Activated T-cell treated with anti-CD3 and anti-CD28 coated beads, Interleukin-2, amount 50 U/mL, for 24 hours (primary cell): ENCODE measurements around the gene ATL1.
"Not testable (repeated sequence)": the region's sequence is repeated elsewhere in the genome, so short reads cannot be mapped to it uniquely, and the experiment has no call there.

Source experiments
- DNase-seq: peaks from one replicate; pipeline ENCODE4 v3.0.0-alpha.2; 2020
- H3K27ac Mint-ChIP-seq: 2 replicates; pipeline ENCODE4 v1.8.0; 2020; ENCODE audit warnings: mild to moderate bottlenecking, mixed read lengths
- H3K27me3 Mint-ChIP-seq: 2 replicates; pipeline ENCODE4 v1.8.0; 2020; ENCODE audit warnings: mixed read lengths
- H3K36me3 Mint-ChIP-seq: 2 replicates; pipeline ENCODE4 v1.8.0; 2020; ENCODE audit warnings: low read depth, mixed read lengths
- H3K4me1 Mint-ChIP-seq: 2 replicates; pipeline ENCODE4 v1.8.0; 2020; ENCODE audit warnings: low read depth, mixed read lengths
- H3K4me3 Mint-ChIP-seq: 2 replicates; pipeline ENCODE4 v1.8.0; 2020; ENCODE audit warnings: mild to moderate bottlenecking, moderate library complexity, mixed read lengths
- H3K9me3 Mint-ChIP-seq: 2 replicates; pipeline ENCODE4 v1.8.0; 2020; ENCODE audit warnings: mixed read lengths

Gene ATL1

DNA sequence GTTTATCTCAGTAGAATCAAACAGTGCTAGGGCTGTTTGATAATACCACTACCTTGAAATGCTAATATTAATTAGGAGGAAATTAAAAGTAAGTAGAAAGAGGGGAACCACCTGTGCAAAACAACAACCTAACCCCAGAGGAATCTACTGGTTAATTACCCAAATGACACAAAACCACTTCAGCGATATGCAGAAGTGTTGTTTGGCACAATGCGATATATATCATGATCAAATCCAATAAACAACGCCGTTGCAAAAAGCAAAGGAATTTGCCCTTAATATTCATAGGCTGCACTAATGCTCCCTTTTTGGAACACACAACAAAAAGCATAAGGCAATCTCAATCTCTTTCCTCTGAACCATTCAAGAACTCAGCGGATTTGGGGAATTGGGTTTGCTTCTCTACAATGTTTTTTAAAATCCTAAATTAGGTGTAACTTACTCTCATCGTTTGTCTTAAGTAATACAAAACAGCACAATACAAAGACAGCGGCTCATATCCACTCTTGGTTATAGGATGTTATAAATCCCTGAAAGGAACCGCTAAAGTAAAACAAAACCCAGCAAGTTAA lies 29.1 kb upstream of the ATL1 start:
- Mint-ChIP-seq H3K4me3 (peak overlapping the region; percentile 88), H3K27ac (peak overlapping the region; percentile 85), H3K27me3 (no peaks in the 10 kb centered on the region), H3K4me1 (peaks cover 59% of the 10 kb centered on the region), H3K9me3 (no peaks in the 10 kb centered on the region), H3K36me3 (peaks cover 23% of the 10 kb centered on the region)
- DNase-seq = no peak

DNA sequence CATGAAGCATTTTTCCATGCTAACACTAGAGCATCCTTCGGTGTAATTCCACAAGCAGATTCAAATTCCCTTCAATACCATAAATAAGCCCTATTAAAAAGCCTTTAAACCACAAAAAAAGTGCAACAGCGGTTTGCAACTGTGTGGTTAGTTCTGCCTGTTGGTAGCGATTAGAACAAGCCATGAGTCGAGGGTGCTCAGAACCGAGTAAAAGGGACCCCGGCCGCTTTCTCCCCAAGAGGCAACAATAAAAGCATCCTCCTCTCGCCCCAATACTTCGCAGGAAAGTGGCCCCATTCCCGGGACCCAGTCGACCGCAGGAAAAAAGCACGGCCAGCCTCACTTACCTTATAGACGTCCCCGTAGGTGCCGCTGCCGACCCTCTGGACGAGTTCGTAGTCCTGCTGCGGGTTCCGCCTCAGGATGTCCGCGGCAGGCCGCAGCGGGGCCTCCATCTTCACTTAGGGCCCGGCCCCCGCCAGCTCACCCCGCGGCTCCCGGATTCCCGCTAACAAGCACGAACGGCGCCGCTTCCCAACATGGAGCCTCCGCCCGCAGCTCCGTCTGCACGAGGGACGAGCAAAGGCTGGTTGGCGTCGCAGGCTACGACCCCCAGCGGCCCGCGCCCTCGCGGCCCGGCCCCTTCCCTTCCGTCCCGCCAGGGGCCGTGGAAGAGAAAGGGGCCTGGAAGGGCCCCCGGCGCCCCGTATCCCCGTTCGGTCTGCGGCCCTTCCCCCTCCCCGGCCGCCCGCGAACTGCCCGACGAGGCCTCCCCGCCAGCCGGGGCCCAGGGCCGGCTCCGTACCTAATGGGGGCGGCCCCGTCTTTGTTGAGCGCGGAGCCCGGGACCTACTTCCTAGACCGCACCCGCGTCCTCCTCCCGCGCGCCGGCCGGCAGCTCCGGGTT lies 28.1 kb upstream of the ATL1 start:
- H3K36me3 Mint-ChIP-seq = peaks cover 19% of the 10 kb centered on the region
- H3K4me3 Mint-ChIP-seq = peak overlapping the region; percentile 88
- peak overlapping the region; percentile 85 for H3K27ac Mint-ChIP-seq
- H3K27me3 Mint-ChIP-seq = no peaks in the 10 kb centered on the region
- H3K9me3 Mint-ChIP-seq = no peaks in the 10 kb centered on the region
- peak; percentile 66 for DNase-seq
- H3K4me1 Mint-ChIP-seq = peaks cover 52% of the 10 kb centered on the region

DNA sequence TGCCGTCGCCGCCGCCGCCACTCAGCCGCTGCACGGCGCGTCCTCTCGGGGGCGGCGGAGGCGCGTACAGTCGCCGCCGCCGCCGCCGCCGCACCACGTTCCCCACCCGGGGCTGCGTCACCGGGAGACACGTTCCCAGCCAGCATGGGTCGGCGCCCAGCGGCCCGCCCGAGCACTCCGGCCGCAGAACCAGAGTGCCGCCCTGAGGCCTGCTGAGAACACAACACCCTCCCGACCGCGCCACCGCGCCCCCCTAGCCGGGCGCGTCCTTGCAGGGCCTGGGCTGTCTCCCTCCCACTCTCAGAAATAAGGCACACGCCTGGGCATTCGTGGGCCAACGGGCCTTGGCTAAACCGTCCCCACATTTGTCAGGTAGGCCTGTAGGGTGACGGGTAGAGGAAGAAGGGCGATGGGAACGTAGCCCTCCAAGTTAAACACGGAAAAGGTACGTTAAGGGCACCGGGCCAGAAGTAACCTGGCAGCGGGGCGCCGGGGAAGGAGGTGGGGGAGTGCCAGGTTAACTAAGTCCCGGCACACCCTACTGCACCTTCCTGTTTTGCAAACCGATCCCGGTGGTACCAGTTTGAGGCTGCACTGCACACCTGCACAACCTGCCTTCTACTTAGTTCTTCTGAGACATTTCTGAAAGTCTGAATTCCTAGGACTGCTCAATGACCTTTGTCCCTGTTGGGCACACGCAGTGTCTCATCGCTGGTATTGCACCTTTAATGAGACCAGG lies 27.3 kb upstream of the ATL1 start, which contains the start of gene MAP4K5:
Gene MAP4K5 (minus strand): TSS at position 68 of the 739 bp plus-strand sequence. CDS start 520 bp downstream, outside the sequence.
- Mint-ChIP-seq H3K9me3 (no peaks in the 10 kb centered on the region), H3K4me1 (peaks cover 52% of the 10 kb centered on the region), H3K27me3 (no peaks in the 10 kb centered on the region), H3K4me3 (peak within 1 kb of the TSS; percentile 88), H3K27ac (peak within 1 kb of the TSS; percentile 86), H3K36me3 (peaks cover 17% of the 10 kb centered on the region)
- peak; percentile 92 for DNase-seq

DNA sequence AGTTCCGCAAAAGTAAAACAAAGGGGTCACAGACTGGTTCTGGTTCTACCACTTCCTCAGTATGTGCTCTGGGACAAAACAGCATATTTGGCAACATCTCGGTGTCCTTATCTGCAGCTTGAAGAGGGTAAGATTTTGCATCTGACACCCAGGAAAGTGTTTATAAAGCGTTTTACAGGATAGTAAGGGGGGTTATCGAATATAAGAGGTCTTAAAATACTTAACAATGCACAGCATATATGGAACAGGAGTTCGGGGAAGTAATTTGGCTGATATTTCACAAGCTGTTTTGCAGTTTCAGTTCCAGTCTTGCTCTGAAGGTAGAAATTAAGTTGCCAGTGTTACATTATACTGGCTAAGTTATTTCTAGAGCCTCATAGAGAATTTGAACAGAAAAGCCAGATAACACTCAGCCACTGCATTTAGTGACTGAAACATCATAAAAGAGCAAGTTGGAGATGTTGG lies 26.7 kb upstream of the ATL1 start:
- H3K9me3 Mint-ChIP-seq = peaks cover 3% of the 10 kb centered on the region
- H3K4me3 Mint-ChIP-seq = peak overlapping the region; percentile 88
- DNase-seq = no peak
- H3K27me3 Mint-ChIP-seq = no peaks in the 10 kb centered on the region
- H3K4me1 Mint-ChIP-seq = peaks cover 48% of the 10 kb centered on the region
- H3K27ac Mint-ChIP-seq = peak overlapping the region; percentile 48
- H3K36me3 Mint-ChIP-seq = peaks cover 13% of the 10 kb centered on the region

DNA sequence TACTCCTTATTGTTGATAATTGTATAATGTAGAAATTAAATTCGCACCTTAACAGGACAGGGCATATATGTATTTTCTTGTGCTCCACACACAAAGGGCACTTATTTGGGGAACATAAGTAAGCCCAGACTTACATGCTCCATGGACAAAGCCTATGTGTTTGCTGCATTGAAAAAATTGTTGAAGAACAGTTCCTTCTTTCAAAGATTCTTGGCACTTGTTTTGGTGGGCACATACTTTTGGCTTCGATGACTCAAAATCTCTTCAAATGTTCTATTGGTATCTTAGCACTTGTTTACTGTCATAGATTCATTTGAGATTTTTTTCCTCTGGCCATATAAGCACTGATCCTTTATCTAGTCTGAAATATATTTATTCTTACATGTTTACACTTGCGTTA lies 26.1 kb upstream of the ATL1 start:
- H3K4me3 Mint-ChIP-seq = no peak overlapping the region
- H3K36me3 Mint-ChIP-seq = peaks cover 9% of the 10 kb centered on the region
- DNase-seq = no peak
- H3K27ac Mint-ChIP-seq = no peak overlapping the region
- no peaks in the 10 kb centered on the region for H3K27me3 Mint-ChIP-seq
- peaks cover 5% of the 10 kb centered on the region for H3K9me3 Mint-ChIP-seq
- H3K4me1 Mint-ChIP-seq = peaks cover 43% of the 10 kb centered on the region

DNA sequence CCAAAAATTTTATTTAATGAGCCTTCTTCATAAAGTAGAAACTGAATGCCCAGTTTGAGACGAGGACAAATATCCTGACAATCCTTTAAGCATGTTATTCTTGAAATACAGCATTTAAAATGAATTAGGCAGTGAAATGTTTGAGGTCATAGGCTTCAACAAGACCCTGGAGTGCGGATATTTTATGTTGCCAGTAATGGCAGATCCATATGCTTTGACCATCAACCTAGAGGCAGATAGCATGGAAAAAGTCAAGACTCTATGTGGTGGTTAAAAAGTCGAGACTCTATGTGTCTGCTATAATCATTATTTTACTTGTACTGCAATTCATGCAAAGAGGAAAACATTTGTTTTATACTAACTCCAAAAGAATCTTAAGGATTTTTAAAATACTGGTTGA lies 25.5 kb upstream of the ATL1 start:
- DNase-seq = no peak
- Mint-ChIP-seq H3K27ac (no peak overlapping the region), H3K4me3 (no peak overlapping the region)

GRCh38 chr14:50534997-50535396 lies 24.9 kb upstream of the ATL1 start:
- Mint-ChIP-seq H3K4me3 (no peak overlapping the region), H3K27me3 (no peaks in the 10 kb centered on the region), H3K9me3 (peaks cover 5% of the 10 kb centered on the region), H3K36me3 (peaks cover 5% of the 10 kb centered on the region), H3K27ac (no peak overlapping the region), H3K4me1 (peaks cover 31% of the 10 kb centered on the region)
- DNase-seq = no peak

More for the DNA sequence above, 25.5 kb upstream of the ATL1 start:
- Mint-ChIP-seq H3K9me3 (peaks cover 5% of the 10 kb centered on the region), H3K27me3 (no peaks in the 10 kb centered on the region), H3K4me1 (peaks cover 37% of the 10 kb centered on the region), H3K36me3 (peaks cover 5% of the 10 kb centered on the region)

GRCh38 chr14:50538034-50538433 lies 21.9 kb upstream of the ATL1 start:
- H3K4me3 Mint-ChIP-seq, H3K27ac Mint-ChIP-seq, H3K27me3 Mint-ChIP-seq, DNase-seq, H3K9me3 Mint-ChIP-seq, H3K36me3 Mint-ChIP-seq: not testable (repeated sequence)
- peaks cover 18% of the 10 kb centered on the region for H3K4me1 Mint-ChIP-seq

DNA sequence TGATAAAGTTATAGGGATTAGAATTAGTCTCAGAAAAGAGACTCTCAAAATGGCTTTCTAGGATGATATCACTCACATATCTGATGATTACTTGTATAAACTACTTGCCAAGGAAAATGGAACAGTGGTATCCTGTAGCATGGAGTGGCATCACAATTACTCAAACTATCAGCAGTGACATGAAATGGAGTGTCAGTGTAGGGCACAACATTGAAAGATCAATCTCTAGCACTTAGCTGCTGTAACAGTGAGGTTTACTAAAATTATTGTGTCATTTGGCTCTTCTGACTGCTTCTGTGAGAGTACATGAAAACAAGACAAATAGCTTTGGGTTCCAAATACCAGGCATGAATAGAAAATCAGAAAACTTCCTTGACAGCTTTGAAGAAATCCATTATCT lies 20.9 kb upstream of the ATL1 start:
- peaks cover 12% of the 10 kb centered on the region for H3K4me1 Mint-ChIP-seq
- H3K27ac Mint-ChIP-seq = no peak overlapping the region
- H3K36me3 Mint-ChIP-seq = no peaks in the 10 kb centered on the region
- no peaks in the 10 kb centered on the region for H3K27me3 Mint-ChIP-seq
- H3K4me3 Mint-ChIP-seq = no peak overlapping the region
- DNase-seq = no peak
- H3K9me3 Mint-ChIP-seq = peaks cover 5% of the 10 kb centered on the region

DNA sequence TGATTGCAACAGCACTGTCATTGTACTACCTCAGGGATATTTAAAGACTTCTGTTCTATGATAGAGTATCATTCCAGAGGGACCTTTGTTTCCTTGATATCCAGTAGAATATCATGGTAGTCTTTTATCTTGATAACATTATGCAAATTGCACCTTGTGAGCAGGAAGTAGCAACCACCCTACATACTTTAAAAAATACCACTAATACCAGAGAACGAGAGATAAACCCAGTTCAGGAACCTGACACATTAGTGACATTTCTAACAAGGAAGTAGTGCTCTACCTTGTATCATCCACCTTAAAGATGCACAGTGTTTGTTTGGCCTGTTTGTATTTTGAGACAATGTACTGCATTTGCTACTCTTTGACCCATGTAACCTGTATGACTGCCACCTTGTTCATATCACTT lies 18.8 kb upstream of the ATL1 start:
- H3K36me3 Mint-ChIP-seq = no peaks in the 10 kb centered on the region
- peaks cover 5% of the 10 kb centered on the region for H3K9me3 Mint-ChIP-seq
- peaks cover 10% of the 10 kb centered on the region for H3K27me3 Mint-ChIP-seq
- DNase-seq = no peak
- no peak overlapping the region for H3K27ac Mint-ChIP-seq
- H3K4me1 Mint-ChIP-seq = peaks cover 10% of the 10 kb centered on the region
- no peak overlapping the region for H3K4me3 Mint-ChIP-seq

DNA sequence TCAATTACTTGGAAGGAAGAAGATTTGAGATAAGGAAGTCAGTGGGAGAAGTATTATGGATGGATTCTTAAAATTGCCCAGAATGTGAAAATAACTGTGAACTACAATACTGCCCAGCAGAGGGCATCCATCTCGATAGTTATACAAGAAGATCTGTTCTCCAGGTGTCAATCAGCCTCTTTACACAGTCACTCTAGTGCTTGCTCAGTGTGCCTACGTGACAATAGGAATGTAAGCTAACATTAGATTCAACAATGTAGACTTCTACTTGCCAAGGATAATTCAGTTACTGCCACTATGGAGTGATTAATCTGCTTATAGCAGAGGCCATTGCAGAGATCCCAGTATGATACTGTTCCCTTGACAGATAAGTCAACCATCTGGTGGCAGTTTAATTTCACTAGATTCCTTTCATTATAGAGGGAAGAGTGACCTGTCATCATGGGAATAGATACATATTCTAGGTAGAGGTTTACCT lies 17.0 kb upstream of the ATL1 start:
- H3K9me3 Mint-ChIP-seq = peaks cover 5% of the 10 kb centered on the region
- H3K36me3 Mint-ChIP-seq = no peaks in the 10 kb centered on the region
- H3K4me1 Mint-ChIP-seq = peaks cover 10% of the 10 kb centered on the region
- H3K4me3 Mint-ChIP-seq = no peak overlapping the region
- no peak for DNase-seq
- no peak overlapping the region for H3K27ac Mint-ChIP-seq
- peaks cover 10% of the 10 kb centered on the region for H3K27me3 Mint-ChIP-seq

- H3K4me1 Mint-ChIP-seq = peaks cover 10% of the 10 kb centered on the region
- no peak overlapping the region for H3K27ac Mint-ChIP-seq
- peaks cover 13% of the 10 kb centered on the region for H3K27me3 Mint-ChIP-seq
- H3K9me3 Mint-ChIP-seq = no peaks in the 10 kb centered on the region
- no peak overlapping the region for H3K4me3 Mint-ChIP-seq
- H3K36me3 Mint-ChIP-seq = no peaks in the 10 kb centered on the region
- DNase-seq = no peak
Measured at GRCh38 chr14:50544911-50545310, 15.0 kb upstream of the ATL1 start.

- peaks cover under 1% of the 10 kb centered on the region for H3K9me3 Mint-ChIP-seq
- no peak for DNase-seq
- H3K27ac Mint-ChIP-seq = no peak overlapping the region
- H3K36me3 Mint-ChIP-seq = no peaks in the 10 kb centered on the region
- H3K4me3 Mint-ChIP-seq = no peak overlapping the region
- peaks cover 14% of the 10 kb centered on the region for H3K27me3 Mint-ChIP-seq
- peaks cover 10% of the 10 kb centered on the region for H3K4me1 Mint-ChIP-seq
Measured at GRCh38 chr14:50545618-50546017, 14.3 kb upstream of the ATL1 start.

DNA sequence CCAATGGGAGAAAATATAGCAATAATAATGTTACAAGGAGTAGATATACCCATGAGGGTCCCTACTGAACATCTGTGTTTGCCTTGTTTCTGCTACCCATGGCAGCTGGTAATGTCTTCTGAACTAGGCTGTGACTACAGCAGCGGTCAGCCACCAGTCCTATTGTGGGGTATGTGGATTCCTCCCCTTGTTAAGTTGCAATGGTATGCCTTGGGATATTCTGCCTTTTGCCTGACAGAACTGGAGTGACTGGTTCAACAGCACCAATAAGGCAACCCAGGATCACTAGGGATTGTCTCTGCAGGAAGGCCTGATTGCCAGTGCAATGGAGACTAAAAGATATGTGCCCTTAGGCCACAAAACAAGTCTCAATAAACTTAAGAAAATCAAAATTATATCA lies 9.7 kb upstream of the ATL1 start:
- Mint-ChIP-seq H3K27me3 (peaks cover 38% of the 10 kb centered on the region), H3K4me1 (no peaks in the 10 kb centered on the region), H3K9me3 (peaks cover 16% of the 10 kb centered on the region), H3K4me3 (no peak overlapping the region), H3K27ac (no peak overlapping the region), H3K36me3 (no peaks in the 10 kb centered on the region)
- no peak for DNase-seq
